MV-4-11 (cell line): ENCODE results near the gene IFNG.
A peak's percentile ranks its signal among the peaks of the same experiment; 100 is the strongest.
"Not testable (repeated sequence)": the region's sequence is repeated elsewhere in the genome, so short reads cannot be mapped to it uniquely, and the experiment has no call there.

Experiments
- DNase-seq: peaks from one replicate; lab custom pipeline; 2025; lab: John Stamatoyannopoulos, UW

Gene IFNG

DNA sequence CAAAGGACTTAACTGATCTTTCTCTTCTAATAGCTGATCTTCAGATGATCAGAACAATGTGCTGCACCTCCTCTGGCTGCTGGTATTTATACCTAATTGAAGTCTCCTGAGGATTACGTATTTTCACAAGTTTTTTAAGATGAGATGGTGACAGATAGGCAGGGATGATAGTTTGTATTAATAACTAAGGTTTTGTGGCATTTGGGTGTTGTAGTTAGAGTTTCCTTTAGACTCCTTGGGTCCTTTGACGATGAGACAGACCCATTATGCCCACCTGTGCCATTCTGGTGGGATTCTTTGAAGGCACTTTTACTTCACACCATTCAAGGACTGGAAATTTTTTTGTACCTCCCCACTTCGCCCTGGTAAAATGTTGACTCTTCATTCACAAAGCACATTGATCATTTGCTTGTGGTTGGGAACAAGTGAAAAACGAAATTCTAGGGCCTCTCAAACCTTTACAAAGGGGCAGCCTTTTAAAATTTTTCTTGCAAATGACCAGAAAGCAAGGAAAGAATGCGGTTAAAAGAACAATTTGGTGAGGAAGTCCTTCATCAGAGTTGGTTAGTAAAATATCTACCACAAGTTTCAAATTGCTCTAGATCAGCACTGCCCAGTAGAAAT, at the start of gene IFNG:
Gene IFNG, minus strand, starts transcription at position 60 of the 624 bp plus-strand sequence. CDS start 125 bp downstream, outside the sequence.
- DNase-seq: no peak

DNA sequence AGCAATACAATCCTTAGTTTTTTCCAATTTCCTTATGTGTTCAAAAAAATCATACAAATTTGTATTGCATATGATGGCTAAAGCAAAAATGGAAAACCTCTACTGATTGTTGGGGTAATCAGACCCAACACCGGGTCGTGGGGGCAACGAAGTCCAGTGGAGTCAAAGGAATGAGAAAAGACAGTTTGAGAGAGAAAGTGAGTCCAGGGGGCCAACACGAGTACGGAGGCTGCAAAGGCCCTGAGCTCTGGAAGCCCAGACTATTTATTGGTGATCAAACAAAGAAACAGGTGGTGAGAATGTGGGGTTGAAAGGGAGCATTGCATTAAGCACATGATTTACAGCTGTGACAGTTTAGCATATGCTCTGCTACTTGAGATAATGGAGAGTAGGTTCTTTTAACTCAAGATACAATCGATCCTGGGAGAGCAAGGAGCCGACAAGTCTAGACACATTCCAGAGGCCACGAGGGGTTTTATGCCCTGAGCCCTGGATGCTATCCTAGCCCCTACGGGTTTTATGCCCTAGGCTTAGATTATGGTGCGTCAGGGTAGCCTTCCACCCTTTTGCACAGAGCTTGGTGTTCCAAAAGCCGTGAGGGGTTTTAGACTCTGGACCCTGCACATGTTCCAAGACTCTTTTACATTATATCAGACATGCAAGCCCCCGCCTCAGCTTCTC, 49.6 kb upstream of the IFNG start:
- DNase-seq: not testable (repeated sequence)

DNA sequence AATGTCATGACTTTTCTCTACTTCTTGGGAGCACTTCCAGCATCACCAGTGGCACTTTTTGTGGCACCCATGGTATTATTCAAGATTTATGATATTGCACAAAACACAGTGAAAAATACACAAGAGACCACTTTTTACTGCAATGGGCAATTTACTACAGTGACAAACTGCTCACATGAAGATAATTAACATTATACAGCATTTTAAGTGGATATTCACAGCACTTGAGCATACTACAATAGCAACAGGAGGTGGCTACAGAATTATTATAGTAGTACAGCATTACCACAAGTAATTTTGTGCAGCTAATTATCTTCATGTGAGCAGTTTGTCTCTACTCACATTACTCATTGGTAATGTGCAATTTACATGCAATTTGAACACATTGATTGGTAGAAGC, 47.7 kb upstream of the IFNG start:
- no peak for DNase-seq

DNA sequence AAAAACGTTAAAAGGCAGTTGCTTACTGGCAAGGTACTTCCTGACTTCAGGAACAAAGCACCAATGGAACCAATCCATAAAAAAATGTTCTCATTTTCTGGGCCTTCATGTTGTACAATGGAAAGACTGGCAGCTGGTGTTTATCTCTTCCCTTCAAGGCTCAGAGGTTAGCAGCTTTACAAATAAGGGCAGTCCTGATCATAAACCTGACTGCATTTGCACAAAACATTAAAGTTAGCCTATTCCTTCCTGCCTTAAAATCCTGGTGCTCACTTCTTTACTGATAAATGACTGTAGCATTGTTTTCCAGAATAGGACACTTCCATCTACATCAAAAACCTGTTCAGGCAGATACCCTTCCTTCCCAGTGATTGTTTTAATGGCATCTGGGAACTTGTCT, 46.9 kb upstream of the IFNG start:
- DNase-seq: no peak

DNA sequence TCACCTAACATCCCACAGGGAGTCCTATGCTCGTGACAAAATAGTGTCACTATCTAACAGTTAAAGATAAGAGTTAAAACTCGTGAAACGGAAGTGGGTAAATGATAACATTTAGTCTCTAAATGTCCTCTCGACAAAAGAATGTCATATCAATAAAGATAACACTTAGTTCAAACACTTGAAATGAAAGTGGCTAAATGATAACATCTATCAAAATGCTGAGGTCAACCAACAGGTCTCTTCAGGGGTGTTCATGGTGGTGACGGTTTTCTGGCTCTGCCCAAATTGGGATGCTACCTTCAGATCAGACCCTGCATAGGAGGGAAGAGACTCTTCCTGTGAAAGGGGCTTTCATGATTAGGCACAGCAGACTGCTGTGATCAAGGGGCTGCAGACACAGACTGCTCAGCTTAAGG, 43.9 kb upstream of the IFNG start:
- no peak for DNase-seq

DNA sequence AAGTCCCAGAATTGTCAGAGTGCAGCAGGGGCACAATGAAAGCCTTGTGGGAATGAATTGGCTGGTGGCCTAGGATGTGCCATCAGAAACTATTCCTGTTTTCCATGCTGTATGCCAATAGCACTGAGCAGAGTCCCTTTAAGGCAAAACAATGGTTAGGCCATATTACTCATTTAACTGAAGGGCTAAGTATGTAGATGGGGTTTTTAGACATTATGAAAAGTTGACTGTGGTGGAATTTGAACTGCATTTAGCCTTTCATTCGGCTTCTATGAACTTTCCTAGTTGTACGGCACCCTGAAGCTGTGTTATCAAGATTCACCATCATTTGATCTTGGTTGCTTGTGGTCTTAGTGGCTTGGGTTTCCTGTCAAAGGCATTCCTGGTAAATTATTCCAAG, 41.3 kb upstream of the IFNG start:
- DNase-seq: no peak

DNA sequence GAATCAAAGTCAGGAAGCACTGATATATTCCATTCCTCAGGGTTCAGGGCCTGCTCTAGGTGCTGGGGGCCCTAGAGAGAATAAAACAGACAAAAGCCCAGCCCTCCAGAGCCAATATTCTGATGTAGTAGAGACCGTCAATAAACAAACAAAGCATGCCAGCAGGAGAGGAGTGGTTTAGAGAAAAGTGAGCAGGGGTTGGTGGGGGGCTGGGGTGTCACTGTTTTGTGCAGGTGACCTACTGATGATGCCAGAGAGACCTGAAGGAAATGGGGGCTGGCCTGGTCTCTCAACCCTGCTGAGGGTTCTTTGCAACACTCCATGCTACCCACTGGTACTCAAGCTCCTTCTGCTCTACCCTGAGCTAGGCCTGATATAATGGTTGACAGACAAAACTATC, 39.6 kb upstream of the IFNG start:
- no peak for DNase-seq

DNA sequence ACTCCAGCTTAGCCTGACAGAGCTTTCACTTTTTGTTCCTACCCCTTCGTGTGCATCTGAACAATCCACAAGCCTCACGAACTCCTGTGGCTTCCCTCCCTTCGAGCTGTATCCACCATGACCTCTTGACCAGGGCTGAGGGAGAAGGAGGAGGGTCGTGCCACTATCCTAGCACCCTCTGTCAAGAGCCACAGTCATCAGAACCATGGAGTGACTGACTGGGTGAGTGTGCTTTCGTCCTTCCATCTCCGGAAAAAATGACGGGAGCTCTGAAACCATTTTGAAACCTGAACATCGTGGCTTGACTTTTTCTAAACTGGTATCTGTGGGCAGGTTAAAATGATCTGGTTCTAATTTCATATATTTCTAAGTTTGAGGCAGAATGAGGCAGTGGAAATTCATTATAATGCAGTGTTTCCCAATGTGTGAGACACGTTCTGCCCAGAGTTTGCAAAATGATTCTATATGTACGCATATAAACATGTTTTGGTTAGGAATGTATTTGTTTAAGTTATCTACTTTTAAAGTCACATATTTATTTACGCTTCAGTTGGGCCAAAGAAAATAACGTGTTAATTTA, 39.1 kb upstream of the IFNG start:
- no peak for DNase-seq

DNA sequence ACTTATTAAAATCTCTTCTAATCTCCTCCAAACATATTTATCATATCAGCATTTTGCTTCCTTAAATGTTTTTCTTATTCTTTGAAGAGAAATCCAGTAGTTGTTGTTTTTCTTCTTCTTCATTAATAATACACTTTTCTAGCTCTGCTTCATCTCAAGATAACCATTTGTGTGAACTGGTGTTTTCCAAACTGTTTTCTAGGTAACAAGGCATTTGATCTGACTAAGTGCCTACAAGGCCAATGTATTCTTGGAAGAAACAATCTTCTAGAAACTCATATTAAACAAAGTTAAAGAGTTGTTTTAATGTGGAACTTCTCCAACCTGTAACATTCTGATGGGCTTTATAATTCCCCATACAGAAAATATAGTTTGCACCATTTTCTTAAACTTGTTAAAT, 30.8 kb upstream of the IFNG start:
- DNase-seq: no peak

DNA sequence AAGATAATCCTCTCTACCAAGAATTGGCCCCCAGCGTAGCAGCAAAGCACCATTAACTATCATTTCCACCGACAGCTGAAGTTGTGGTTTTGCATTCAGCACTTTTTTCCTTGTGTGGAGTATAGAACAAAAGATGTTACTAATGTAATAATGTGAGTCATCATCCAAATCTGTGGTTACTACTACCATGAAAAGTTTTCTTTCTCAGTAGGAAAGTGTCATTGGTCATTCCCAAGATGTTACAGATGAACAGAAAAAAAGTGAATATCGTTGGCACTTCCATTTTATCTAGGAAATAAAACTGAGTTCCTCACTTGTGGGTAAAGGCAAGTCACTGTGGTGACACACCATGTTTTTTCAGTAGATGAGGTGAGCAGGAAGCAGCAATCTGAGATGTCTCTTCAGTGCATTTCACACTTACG, 30.3 kb upstream of the IFNG start:
- peak; percentile 50 for DNase-seq

DNA sequence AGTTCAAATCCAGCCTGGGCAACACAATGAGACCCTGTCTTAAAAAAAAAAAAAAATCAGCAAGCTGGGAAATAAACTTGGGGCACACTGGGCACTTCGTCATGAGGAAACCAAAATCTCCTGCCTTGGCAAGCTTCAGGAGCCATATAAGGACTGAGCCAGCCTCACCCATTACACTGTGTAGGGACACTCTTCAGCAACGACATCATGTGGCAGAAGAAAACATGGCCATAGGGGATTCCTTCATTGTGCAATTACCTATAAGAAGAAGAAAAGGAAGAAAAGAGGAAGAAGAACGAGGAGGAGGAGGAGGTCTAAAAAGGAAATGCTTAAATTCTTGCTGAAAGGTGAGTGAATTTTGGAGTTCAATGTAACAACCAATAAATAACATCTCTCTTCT, 26.1 kb upstream of the IFNG start:
- DNase-seq: peak; percentile 47

DNA sequence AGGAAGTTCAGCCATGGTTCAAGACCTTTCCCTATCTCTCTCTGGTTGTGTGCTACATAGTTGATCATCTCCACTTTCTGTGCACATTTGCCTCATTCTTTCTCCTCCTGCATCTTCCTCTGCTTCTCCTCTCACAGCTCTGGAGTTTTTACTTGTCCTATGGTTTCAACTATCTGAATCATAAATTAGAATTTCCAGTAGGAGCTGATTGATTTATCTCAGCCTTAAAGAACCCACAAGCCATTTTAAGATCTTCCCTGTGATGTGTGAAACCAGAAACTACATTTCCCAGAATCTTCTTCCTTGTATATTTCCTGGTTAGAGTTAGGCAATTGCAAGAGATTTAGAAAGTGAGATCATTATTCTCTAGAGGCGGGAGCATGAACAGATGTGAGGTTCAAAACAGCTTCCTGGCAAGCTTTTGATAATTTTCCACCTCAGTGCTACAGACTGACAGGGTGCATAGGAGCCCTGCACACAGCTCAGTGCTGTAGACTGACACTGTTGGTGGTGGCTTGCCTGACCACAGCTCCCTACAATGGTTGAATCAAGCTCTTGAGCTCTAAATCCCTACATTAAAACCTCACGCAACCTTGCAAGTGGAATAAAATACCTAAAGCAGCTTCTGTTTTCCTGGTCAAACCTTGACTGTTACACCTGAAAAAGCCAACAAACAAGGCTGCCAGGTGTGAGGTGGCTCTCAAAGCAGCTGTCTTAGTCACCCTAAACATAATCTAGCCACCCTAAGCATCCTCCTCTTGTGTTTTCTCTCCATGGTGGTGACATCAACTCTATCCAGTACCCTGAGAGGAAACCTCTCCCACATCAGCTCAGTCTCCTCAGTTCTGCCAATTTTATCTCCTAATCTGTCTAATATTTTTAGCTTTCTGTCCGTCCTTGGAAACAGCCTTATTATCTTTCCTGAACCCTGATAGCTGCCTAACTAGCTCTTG, 21.5 kb upstream of the IFNG start:
- peak; percentile 77 for DNase-seq

DNA sequence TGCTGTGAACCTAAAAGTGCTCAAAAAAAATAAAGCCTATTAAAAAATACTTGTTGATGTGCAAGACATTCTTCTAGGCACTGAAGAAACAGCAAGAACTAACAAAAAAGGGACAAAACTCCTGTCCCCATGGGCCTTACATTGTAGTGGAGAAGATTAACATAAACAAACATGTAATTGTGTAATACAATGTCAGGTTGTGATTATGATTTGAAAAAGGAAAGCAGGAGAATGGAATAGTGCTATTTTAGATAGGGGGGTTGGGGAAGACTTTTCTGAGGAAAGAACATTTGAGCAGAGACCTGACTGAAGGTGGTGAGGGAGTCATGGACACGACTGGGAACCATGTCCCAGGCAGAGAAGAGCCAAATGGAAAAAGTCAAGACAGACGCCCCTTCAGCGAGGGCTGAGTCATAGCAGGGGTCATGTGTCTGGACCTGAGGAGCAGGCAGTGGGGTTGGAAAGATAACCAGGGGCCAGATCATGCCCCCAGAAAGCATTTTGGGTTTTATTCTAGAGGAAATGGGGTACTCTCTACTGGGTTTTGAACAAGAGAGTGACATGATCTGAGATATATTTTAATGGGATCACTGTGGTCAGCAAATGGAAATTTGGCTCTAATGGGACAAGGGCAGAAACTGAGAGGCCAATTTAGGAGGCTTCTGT, 19.4 kb upstream of the IFNG start:
- DNase-seq: no peak

DNA sequence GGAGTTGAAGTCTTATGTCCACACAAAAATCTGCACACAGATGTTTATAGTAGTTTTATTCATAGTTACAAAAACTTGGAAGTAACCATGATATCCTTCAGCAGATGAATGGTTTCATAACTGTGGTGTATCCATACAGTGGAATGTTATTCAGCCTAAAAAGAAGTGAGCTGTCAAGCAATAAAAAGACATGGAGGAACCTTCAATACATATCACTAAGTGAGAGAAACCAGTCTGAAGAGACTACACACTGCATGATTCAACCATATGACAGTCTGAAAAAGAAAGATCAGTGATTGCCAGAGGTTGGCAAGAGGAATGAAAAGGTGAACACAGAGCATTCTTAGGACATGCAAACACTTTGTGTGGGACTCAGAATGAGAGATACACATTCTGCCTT, 18.6 kb upstream of the IFNG start:
- DNase-seq: no peak

DNA sequence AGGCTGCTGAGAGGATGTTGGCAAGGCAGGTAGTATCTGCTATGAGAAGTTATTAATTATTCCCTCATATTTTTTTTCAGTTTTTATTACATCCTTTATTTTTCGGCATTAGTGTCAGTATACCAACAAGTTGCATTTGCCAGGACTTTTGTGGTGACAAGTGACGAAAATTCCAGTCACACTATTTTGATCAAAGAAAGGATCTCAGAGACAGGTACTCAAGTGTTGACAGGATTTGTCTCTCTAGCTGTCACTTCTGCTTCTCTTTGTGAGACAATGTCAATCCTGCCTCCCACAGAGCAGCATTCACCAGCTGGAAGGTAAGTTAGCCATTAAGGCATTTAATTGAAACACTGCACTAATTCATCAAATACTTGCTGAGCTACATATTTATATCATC, 18.0 kb upstream of the IFNG start:
- DNase-seq: no peak

DNA sequence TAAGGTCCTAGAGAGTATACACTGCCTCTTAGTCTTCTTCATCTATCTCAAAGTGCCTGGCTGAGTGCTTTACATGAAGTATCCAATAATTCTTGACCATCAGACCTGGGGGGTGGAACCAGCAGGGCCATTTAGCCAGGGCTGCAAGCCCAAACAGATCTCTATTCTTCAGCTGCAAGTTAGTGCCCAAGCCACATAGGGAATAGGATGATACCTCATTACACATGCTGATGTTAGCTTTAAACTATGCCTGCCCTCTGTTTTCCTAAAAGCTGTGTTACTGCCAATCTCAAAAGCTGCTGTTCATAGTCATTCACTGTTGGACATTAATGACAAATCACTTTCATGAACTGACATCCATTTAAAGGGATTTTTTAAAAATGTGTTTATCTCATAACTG, 16.7 kb upstream of the IFNG start:
- DNase-seq: no peak

DNA sequence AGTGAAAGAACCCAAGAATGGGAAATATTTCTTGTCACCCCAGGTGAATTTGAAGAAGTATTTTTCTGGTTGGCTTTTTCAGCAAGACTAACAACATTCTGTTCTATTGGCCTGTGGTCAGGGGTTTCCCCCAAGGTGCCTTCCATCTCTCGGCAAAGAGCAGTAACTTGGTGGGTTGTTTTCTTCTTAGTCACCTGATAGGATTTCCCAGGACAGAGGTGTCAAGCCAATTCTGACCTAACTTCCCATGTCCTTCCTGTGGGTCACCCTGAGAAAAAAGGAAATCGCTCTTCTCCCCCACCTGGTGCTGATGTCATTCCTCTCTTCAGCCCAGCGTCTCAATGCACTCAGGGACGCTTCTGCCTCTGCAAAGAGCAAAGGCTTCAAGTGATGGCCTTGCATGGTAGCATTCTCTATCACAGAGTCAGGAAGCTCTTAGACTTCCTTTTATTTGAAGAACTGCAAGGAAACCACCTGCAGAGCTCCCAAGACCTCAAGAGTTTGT, 16.1 kb upstream of the IFNG start:
- no peak for DNase-seq

DNA sequence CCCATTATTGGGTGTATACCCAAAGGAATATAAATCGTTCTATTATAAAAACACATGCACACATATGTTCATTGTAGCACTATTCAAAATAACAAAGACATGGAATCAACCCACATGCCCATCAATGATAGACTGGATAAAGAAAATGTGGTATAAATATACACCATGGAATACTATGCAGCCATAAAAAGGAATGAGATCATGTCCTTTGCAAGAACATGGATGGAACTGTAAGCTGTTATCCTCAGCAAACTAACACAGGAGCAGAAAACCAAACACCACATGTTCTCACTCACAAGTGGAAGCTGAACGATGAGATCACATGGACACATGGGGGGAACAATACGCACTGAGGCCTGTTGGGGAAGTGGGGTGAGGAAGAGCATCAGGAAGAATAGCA, 15.2 kb upstream of the IFNG start:
- DNase-seq: not testable (repeated sequence)

DNA sequence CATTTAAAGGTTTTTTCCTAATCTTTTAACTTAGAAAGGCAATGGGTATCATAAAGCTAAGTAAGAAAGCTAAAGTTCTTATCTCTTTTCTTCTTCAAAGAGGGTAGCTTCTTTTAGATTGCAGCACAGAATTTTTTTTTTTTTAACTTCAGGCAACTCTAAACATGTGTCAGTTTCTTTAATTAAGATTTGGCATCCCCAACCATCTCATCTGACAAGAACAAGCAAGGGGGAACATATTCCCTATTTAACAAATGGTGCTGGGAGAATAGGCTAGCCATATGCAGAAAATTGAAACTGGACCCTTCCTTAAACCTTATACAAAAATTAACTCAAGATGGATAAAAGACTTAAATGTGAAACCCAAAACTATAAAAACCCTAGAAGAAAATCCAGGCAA, 14.3 kb upstream of the IFNG start:
- DNase-seq: no peak

DNA sequence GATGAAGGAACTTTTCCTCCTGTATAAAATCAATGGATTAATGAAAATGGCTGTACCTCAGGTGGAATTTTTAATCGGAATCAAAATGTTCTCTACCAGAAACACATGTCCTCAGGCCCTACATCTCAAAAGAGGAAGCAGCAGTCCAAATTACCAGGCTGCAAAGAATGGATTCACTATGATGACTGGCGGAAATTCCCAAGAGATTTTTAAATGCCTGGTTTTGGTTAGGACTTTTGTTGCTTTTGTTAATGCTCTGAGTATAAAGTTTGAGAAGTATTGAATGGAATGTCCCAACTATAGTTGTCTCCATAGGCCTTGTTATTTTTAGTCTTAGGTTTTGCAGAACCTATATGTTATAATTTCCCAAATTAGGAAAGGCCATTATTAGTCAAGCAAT, 11.2 kb upstream of the IFNG start:
- no peak for DNase-seq

DNA sequence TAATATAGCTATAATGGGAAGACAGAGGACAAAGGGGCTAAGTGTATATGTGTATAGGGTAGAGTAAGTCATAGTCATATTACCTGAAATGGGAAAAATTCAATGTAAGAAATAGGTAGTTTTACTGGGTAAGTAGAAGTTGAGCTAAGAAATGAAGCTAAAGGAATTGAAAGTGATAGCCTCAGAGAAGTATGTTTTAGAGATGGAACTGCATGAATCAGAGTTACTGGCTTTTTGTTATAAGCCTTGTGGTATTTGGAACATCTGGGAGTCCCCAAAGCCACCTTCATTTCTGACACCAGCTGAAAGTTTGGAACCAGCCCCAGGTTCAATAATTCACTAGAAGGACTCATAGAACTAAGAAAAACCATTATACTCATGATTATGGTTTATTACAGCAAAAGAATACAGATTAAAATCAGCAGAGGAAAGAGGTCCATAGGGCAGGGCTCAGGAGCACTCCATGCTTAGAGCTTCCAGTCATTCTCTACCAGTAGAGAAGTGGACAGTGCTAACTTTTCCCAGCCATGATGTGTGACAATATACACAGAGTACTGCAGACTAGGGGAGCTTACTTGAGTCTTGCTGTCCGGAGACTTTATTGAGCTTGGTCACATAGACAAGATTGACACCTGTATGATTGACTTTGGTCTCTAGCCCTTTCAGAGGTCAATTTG, 9.8 kb upstream of the IFNG start:
- no peak for DNase-seq
